ENCODE data around the gene LYRM4. TPM values are rescaled to one million over a fixed set of nuclear protein-coding genes. Genes with fewer than 3 reads are reported as not detected.

LYRM4 gene
- total and polyA plus RNA-seq, 8 donors = 8.7 to 14.9 (median 12.6) TPM

DNA sequence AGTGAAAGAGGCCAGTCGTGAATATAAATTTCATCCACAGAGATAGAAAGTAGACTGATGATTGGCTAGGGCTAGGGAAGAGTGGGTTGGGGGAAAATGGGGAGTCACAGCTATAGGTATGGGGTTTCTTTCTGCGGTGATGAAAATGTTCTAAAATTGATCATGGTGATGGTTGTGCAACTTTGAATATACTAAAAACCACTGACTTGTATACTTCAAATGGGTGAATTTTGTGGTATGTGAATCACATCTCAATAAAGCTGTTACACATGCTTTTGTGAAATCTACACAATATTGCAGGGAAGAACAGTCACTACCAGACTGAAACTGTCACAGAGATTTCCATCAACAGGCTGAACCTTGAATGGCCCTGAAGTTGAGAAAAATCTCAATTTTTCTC lies 61.5 kb downstream of the LYRM4 start:
- no peaks in the 10 kb centered on the region for H3K36me3 ChIP-seq
- no peak overlapping the region for H3K27ac ChIP-seq
- ATAC-seq (no peak), FAIRE-seq (no peak), DNase-seq (no peak)
- H3K4me3 ChIP-seq = no peak overlapping the region
- H3K4me1 ChIP-seq = no peaks in the 10 kb centered on the region
- H3K9me3 ChIP-seq = no peaks in the 10 kb centered on the region
- intact Hi-C loops (cut with DNase I) = no loop called here
- 96 to 97% methylated on average over 2 of the region's 2 CpGs for WGBS, 2 donors
- TF ChIP-seq CTCF (IDR thresholded peaks at IDR 0.05) = no peak
- H3K27me3 ChIP-seq = no peaks in the 10 kb centered on the region

- H3K9me3 ChIP-seq = no peaks in the 10 kb centered on the region
- H3K36me3 ChIP-seq = no peaks in the 10 kb centered on the region
- no peak for ATAC-seq
- TF ChIP-seq CTCF (IDR thresholded peaks at IDR 0.05) = no peak
- intact Hi-C loops (cut with DNase I) = no loop called here
- no peak overlapping the region for H3K4me3 ChIP-seq
- H3K27ac ChIP-seq = no peak overlapping the region
- no peak for DNase-seq
- FAIRE-seq = no peak
- H3K27me3 ChIP-seq = no peaks in the 10 kb centered on the region
- H3K4me1 ChIP-seq = no peaks in the 10 kb centered on the region
- WGBS, 2 donors = 94 to 98% methylated on average over 5 of the region's 5 CpGs
These were observed 63.7 kb downstream of the LYRM4 start for GRCh38 chr6:5197084-5197483.

GRCh38 chr6:5192135-5192794 lies 68.5 kb downstream of the LYRM4 start:
- intact Hi-C loops (cut with DNase I) = no loop called here
- no peak for DNase-seq
- TF ChIP-seq CTCF (IDR thresholded peaks at IDR 0.05) = no peak
- no peaks in the 10 kb centered on the region for H3K9me3 ChIP-seq
- H3K27me3 ChIP-seq = no peaks in the 10 kb centered on the region
- no peak for ATAC-seq
- no peak for FAIRE-seq
- H3K4me3 ChIP-seq = no peak overlapping the region
- H3K27ac ChIP-seq = no peak overlapping the region
- no peaks in the 10 kb centered on the region for H3K36me3 ChIP-seq
- H3K4me1 ChIP-seq = no peaks in the 10 kb centered on the region
- 92 to 96% methylated on average over 11 of the region's 11 CpGs for WGBS, 2 donors

- Histone ChIP-seq H3K36me3 (no peaks in the 10 kb centered on the region), H3K4me3 (no peak overlapping the region), H3K4me1 (no peaks in the 10 kb centered on the region), H3K9me3 (no peaks in the 10 kb centered on the region), H3K27ac (no peak overlapping the region), H3K27me3 (no peaks in the 10 kb centered on the region)
- ATAC-seq (no peak), DNase-seq (no peak), FAIRE-seq (no peak)
- 93 to 95% methylated on average over 3 of the region's 3 CpGs for WGBS, 2 donors
- intact Hi-C loops (cut with DNase I) = no loop called here
- no peak for TF ChIP-seq CTCF (IDR thresholded peaks at IDR 0.05)
These were observed 69.0 kb downstream of the LYRM4 start for GRCh38 chr6:5191722-5192121.

GRCh38 chr6:5191222-5191621 lies 69.5 kb downstream of the LYRM4 start:
- H3K4me1 ChIP-seq = no peaks in the 10 kb centered on the region
- intact Hi-C loops (cut with DNase I) = no loop called here
- WGBS, 2 donors = 93 to 96% methylated on average over 6 of the region's 6 CpGs

More at GRCh38 chr6:5191222-5191621, 69.5 kb downstream of the LYRM4 start:
- Histone ChIP-seq H3K36me3 (no peaks in the 10 kb centered on the region), H3K27me3 (no peaks in the 10 kb centered on the region), H3K4me3 (no peak overlapping the region), H3K9me3 (no peaks in the 10 kb centered on the region), H3K27ac (no peak overlapping the region)
- FAIRE-seq (no peak), ATAC-seq (no peak), DNase-seq (no peak)
- no peak for TF ChIP-seq CTCF (IDR thresholded peaks at IDR 0.05)
